GM18498 (cell line): ENCODE data around the gene CAMK2G.

Experiments used
- ATAC-seq: cut with Tn5 transposase; IDR thresholded peaks from one replicate; pipeline ENCODE4 v1.9.1; 2021; ENCODE audit warnings: mild to moderate bottlenecking, moderate library complexity; ENCODE audit not compliant: unreplicated experiment

CAMK2G gene

DNA sequence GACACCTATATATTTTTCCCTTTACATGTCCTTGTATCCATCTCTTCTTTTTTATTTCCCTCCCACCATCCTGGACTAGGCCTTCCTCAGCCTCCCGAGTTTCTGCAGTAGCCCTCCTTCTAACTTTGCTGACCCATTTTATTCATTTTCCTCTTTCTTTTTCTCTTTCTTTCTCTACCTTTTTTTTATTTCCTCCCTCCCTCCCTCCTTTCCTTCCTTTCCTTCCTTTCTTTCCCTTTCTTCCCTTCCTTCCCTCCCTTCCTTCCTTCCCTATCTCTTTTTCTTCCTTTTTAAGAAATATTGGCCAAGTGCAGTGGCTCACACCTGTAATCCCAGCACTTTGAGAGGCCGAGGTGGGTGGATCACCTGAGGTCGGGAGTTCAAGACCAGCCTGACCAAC lies 9.7 kb upstream of the CAMK2G start:
- ATAC-seq: no peak

- no peak for ATAC-seq
Measured at GRCh38 chr10:73881221-73881919, 7.0 kb upstream of the CAMK2G start.

DNA sequence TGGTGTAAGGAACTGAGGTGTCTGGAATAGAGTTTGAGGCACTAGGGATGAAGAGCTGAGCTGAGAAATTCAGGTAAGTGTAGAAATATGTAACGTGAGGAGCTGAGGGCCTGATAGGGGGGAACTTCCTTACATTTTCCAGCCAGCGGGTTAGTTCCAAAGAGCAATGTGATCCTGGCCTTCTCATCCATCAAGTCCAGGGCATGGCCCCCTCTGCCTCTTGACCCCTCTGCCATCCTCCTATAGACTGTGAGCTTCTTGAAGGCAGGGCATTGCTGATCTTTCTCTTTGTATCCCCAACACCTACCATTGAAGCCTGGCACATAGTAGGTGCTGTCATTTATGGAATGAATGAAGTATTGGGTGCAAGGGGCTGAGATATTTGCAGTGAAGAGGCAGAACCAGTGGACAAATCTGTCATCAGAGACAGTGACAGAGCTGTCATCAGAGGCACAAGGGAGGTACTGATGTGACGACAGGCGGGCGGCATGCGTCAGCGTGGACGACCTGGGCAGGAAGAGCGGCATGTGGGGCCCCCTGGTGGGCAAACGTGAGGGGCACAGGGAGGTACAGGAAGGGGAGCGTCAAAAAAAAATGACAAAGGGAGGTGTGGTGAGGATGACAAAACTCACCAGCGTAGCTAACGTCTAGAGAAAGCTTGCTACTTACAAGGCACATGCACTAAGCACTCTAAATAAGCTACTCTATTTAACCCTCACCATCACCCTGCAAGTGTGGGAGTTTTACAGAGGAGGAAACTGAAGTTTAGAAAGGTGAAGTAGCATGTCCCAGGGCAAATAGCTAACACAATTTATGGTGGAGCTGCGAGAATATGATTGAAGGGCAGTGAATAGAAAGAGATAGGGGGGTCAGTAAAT lies 5.2 kb upstream of the CAMK2G start:
- peak; percentile 78 for ATAC-seq

DNA sequence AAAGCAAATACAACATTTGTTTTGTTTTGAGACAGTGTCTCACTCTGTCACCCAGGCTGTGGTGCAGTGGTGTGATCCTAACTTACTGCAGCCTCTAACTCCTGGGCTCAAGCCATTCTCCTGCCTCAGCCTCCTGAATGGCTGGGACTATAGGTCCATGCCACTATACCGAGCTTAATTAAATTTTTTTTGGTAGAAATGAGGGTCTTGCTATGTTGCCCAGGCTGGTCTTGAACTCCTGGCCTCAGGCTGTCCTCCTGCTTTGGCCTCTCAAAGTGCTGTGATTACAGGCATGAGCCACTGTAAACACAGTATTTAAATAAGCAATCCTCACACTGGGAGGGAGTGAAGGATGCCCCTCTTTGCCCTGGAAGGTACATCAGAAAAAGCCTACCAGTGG lies 4.0 kb upstream of the CAMK2G start:
- no peak for ATAC-seq

DNA sequence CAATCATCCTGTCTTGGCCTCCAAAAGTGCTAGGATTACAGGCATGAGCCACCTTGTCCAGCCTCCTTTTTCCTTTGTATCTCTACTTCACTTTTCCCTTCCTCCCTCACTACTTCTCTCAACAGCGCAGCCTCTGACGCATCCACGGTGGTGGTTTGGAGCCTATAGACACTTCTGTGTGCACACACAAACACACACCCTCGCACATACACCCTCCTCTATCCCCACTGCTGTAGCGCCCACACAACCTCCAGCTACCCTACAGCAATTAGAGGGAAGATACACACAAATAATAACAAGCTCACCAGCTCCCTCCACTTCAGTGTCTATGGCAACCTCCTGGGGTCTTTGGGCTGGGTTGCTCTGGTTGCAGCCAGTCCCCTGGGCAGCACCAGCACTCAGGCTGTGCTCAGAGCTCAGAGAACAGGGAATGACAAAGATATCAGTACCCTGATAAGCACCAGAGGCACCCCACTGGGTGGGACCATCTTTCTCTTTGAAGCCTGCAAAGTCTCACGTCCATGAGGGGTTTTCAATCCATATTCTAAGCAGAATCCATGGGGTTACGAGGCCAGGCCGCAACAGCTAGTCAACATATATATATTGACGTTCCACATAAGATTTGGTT lies 3.3 kb upstream of the CAMK2G start:
- no peak for ATAC-seq

GRCh38 chr10:73876971-73877370 lies 2.6 kb upstream of the CAMK2G start:
- ATAC-seq: no peak

- ATAC-seq: no peak
Measured at GRCh38 chr10:73876566-73876965, 2.2 kb upstream of the CAMK2G start.

DNA sequence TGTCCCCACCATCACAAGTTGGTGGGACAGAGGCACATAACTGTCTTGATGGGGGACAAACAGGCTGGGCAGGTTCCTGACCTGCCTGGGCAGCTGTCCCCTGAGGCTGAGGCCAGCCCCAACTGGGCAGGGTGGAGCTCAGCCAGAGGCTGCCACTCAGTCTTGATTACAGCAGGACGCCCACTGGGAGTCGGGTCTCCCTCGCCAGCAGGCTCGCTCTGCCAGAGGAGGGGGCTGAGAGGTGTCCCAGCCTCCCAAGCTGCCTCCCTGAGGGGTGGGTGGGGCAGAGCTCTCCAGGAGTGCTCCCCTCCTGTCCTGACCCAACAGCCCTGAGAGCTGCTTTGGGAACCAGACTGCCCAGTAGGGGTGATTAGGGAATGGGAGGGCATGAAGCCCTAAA lies 1.8 kb upstream of the CAMK2G start:
- no peak for ATAC-seq

DNA sequence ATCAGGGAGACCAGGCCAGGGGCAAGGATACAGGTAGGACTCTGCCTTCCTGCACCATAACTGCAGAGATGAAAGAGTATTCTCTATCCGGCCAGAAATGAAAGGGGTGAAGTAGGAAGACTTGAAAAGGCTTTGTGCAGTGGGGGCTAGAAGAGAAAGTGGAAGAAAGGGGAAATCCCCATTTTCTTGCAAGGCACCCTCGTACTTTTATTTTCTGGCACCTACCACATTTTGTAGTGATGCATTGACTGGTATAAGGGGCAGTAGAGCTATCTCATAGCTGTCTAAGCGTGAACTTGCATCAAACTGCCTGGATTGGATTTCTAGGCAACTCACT lies 752 bp upstream of the CAMK2G start:
- ATAC-seq: peak; percentile 7

- no peak for ATAC-seq
Measured at GRCh38 chr10:73873838-73874215, 528 bp downstream of the CAMK2G start.

- ATAC-seq: no peak
Measured at GRCh38 chr10:73873142-73873837, 1.1 kb downstream of the CAMK2G start.

DNA sequence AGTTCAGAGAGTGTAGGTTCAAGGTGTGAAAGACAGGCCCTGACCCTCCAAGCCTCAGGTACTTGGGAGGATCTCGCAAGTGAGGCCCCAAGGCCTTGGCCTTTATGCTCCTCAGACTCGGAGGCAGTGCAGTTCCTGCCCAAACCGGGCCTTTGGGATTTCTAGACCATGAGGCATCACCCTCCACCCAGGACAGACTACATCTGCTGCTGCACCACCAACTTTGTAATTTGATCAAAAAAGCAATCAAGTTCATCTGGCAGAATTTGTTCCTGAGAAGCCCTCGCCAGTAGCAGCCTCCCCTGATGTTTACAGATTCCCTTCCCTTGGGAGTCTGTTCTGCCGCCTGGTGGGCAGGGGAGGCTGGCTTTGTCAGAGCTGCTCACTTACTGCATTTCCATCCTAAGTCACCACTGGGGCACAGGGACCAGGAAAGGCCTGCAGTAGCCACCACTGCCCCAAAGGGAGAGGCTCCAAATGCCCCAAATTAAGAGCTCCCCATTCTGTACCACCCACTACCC lies 2.1 kb downstream of the CAMK2G start:
- ATAC-seq: no peak

GRCh38 chr10:73871295-73872189 lies 2.8 kb downstream of the CAMK2G start:
- no peak for ATAC-seq

GRCh38 chr10:73868655-73869195 lies 5.6 kb downstream of the CAMK2G start:
- ATAC-seq: no peak

DNA sequence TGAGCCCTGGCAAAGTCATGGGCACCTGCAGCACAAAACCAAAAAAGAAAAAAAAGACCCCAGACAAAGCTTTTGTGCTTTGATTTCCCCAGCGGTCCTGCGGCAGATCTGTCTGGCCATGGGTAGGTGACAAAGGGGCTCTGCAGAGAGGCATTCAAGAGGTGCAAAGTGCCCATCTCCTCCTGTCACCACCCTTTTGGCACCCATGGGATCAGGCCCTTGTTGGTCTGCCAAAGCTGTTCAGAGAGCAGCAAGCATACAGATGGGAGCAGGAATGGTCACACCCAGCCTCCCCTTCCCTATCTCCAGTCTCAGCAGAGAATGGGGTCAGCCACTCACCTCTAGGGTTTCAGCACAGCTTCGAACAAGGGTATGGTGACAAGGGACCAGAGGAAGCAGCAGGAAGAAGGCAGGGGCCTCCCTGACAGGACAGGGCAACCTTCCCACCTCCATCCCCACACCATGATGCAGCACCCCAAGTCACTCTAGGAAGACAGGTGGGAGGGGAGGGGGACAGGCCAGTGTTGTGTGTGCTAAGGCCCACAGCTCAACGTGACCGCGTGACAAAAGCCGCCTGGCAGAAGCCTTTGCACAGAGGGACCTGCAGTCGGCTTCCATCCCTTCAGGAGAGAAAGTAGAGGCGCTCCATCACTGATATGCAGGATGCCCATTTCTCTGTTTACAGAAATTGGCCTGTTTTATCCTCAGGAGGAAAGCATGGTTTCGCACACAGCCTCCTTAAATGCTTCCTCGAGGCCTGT lies 6.3 kb downstream of the CAMK2G start:
- ATAC-seq: no peak

GRCh38 chr10:73867126-73867807 lies 7.1 kb downstream of the CAMK2G start:
- no peak for ATAC-seq

DNA sequence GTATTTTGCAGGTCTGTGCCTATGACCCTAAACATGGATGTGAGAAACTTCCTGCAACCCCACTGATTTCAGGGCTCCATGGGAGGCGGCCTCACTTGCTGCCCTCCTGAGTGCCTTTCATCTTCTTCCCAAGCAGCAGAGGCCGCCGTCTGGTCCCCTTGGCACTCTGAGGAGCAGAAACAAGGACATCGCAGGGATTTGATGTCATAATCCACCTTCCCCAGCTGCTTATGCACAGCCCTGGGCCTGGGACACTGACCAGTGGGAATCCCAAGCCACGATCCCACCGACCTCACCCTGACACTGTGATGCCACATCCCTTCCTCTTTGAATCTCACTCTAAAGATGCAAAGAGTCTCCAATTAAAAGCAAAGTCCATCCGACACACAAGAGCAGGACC lies 7.7 kb downstream of the CAMK2G start:
- no peak for ATAC-seq
